HCT116 (cell line): ENCODE measurements around the gene MAP7. TPM values are rescaled to one million over a fixed set of nuclear protein-coding genes. Genes with fewer than 3 reads are reported as not detected.

ENCODE experiments used
- ATAC-seq: fragments of 200-7000 bp; cut with Tn5 transposase; 2 replicates; pipeline ENCODE4 v1.9.1; 2020; ENCODE audit warnings: mild to moderate bottlenecking, moderate library complexity
- BruUV-seq: library from RNA; stranded (reverse); fragments of 400-500 nt; replicated peaks from 2 replicates; lab custom pipeline; 2021; lab: Mats Ljungman, UMichigan
- CTCF ChIA-PET: fragments of 300-600 bp; sonication (Branson Sonifier 250); formaldehyde crosslinking; loops from one replicate; lab custom pipeline; 2021; ENCODE audit warnings: antibody characterized with exemption; lab: Charles Lee
- POLR2A ChIA-PET: fragments of 300-600, 350-600 bp; sonication (Branson Sonifier 250); formaldehyde crosslinking; loops from one replicate; lab custom pipeline; 2021; ENCODE audit warnings: antibody characterized with exemption; lab: Charles Lee
- RAD21 ChIA-PET, 2 experiments: fragments of 300-600 bp; sonication (Branson Sonifier 250); formaldehyde crosslinking; loops; one replicate each; lab custom pipeline; 2023; ENCODE audit warnings: low total read pairs in 2 of 2; ENCODE audit not compliant: uncharacterized antibody in 2 of 2, unreplicated experiment in 2 of 2, low non-redundant PET in 1 of 2; lab: Charles Lee
- DNase-seq: peaks from one replicate; pipeline ENCODE4 v3.0.0-alpha.2; 2010; ENCODE audit warnings: low read depth, low spot score
- H2AFZ ChIP-seq: fragments of 200-600 bp; shearing (Covaris generic), sonication (generic); 2 replicates; pipeline ENCODE4 v1.6.1; 2017; ENCODE audit warnings: low read depth, mixed run types, mixed read lengths, antibody characterized with exemption, low read length; ENCODE audit not compliant: poor library complexity, severe bottlenecking
- H3K27ac ChIP-seq: 2 replicates; pipeline ENCODE4 v1.5.1; 2012; ENCODE audit warnings: low read depth, low read length
- H3K27me3 ChIP-seq: fragments of 200-600 bp; sonication (generic); 2 replicates; pipeline ENCODE4 v1.6.1; 2016; ENCODE audit warnings: mixed run types, low read length, mixed read lengths; ENCODE audit not compliant: insufficient read depth
- H3K36me3 ChIP-seq, 2 experiments: fragments of 200-500 bp in 1 of 2; fragments of 200-600 bp in 1 of 2; sonication (Bioruptor generic) in 1 of 2; sonication (generic) in 1 of 2; 2 replicates each; pipeline versions ENCODE4 v1.5.1 to v1.6.1; 2014 to 2016; ENCODE audit warnings: low read length in 2 of 2, inconsistent platforms in 1 of 2, mixed read lengths in 1 of 2, mixed run types in 1 of 2; ENCODE audit not compliant: insufficient read depth in 2 of 2, control insufficient read depth in 1 of 2
- H3K4me1 ChIP-seq, 2 experiments: fragments of 200-600 bp in 1 of 2; sonication (generic) in 1 of 2; 2 replicates each; pipeline versions ENCODE4 v1.5.1 to v1.6.1; 2012 to 2017; ENCODE audit warnings: low read length in 2 of 2, inconsistent platforms in 1 of 2, mild to moderate bottlenecking in 1 of 2, mixed read lengths in 1 of 2, mixed run types in 1 of 2, moderate library complexity in 1 of 2; ENCODE audit not compliant: insufficient read depth in 2 of 2, control insufficient read depth in 1 of 2
- H3K4me2 ChIP-seq: fragments of 200-600 bp; sonication (generic); 2 replicates; pipeline ENCODE4 v1.6.1; 2017; ENCODE audit warnings: mixed run types, low read length, mixed read lengths
- H3K4me3 ChIP-seq, 2 experiments: fragments of 200-600 bp in 1 of 2; sonication (generic) in 1 of 2; replicated peaks in 1 of 2; 2 replicates each; pipeline ENCODE4 v1.5.1; 2011 to 2016; ENCODE audit warnings: low read length in 2 of 2, control low read depth in 1 of 2, low read depth in 1 of 2, mild to moderate bottlenecking in 1 of 2, mixed read lengths in 1 of 2, mixed run types in 1 of 2
- H3K79me2 ChIP-seq: fragments of 200-600 bp; sonication (generic); 2 replicates; pipeline ENCODE4 v1.6.1; 2017; ENCODE audit warnings: mild to moderate bottlenecking, mixed run types, low read length, moderate library complexity, mixed read lengths; ENCODE audit not compliant: insufficient read depth
- H3K9ac ChIP-seq: fragments of 200-600 bp; sonication (generic); 2 replicates; pipeline ENCODE4 v1.6.1; 2016; ENCODE audit warnings: low read length, mixed read lengths
- H3K9me2 ChIP-seq: fragments of 200-600 bp; sonication (generic), shearing (Covaris generic); 2 replicates; pipeline ENCODE4 v1.6.1; 2017; ENCODE audit warnings: mixed run types, mild to moderate bottlenecking, moderate library complexity; ENCODE audit not compliant: insufficient read depth
- H3K9me3 ChIP-seq, 2 experiments: fragments of 200-500 bp in 1 of 2; fragments of 200-600 bp in 1 of 2; sonication (Bioruptor generic) in 1 of 2; sonication (generic) in 1 of 2; 2 replicates each; pipeline ENCODE4 v1.6.1; 2014 to 2017; ENCODE audit warnings: low read length in 2 of 2, mixed read lengths in 2 of 2, inconsistent platforms in 1 of 2, low read depth in 1 of 2, mild to moderate bottlenecking in 1 of 2, mixed run types in 1 of 2, moderate library complexity in 1 of 2; ENCODE audit not compliant: control insufficient read depth in 1 of 2, insufficient read depth in 1 of 2
- H4K20me1 ChIP-seq: fragments of 200-600 bp; sonication (generic), shearing (Covaris generic); 2 replicates; pipeline ENCODE4 v1.6.1; 2017; ENCODE audit warnings: mixed run types, mild to moderate bottlenecking, moderate library complexity; ENCODE audit not compliant: insufficient read depth
- ATF3 ChIP-seq: IDR thresholded peaks from 2 replicates; pipeline ENCODE4 v1.6.1; 2012
- EZH2 ChIP-seq: fragments of 200-600 bp; sonication (generic); IDR thresholded peaks from 2 replicates; pipeline ENCODE4 v1.6.1; 2017; ENCODE audit warnings: antibody characterized with exemption, mixed run types
- EZH2phosphoT487 ChIP-seq: fragments of 200-600 bp; IDR thresholded peaks from 2 replicates; pipeline ENCODE4 v1.6.1; 2018; ENCODE audit warnings: antibody characterized with exemption, borderline replicate concordance
- FOSL1 ChIP-seq: IDR thresholded peaks from 2 replicates; pipeline ENCODE4 v1.6.1; 2012; ENCODE audit warnings: low read depth
- POLR2A ChIP-seq: IDR thresholded peaks from 2 replicates; pipeline ENCODE4 v1.7.0; 2011; ENCODE audit warnings: borderline replicate concordance; ENCODE audit not compliant: insufficient read depth, insufficient read length; ENCODE audit errors: extremely low read depth
- REST ChIP-seq: IDR thresholded peaks from 2 replicates; pipeline ENCODE4 v1.6.1; 2012; ENCODE audit warnings: low read depth
- SIN3A ChIP-seq: IDR thresholded peaks from 2 replicates; pipeline ENCODE4 v1.6.1; 2012; ENCODE audit warnings: low read depth
- ZBTB33 ChIP-seq: IDR thresholded peaks from 2 replicates; pipeline ENCODE4 v1.6.1; 2011; ENCODE audit warnings: mild to moderate bottlenecking, low read length, moderate library complexity; ENCODE audit not compliant: insufficient replicate concordance; ENCODE audit errors: extremely low read depth
- intact Hi-C: fragments of 100-400 bp; cut with micrococcal nuclease; formaldehyde crosslinking; loops from 2 replicates; pipeline ENCODE4 v1.10.0; 2022
- total RNA-seq: library from RNA; stranded (reverse); gene quantifications from one replicate; pipeline ENCODE4 v1.2.1, GENCODE V29; 2021; ENCODE audit not compliant: unreplicated experiment
- TF ChIP-seq, protein P1 (sequence below), 3 experiments: fragments of 200-600 bp in 1 of 3; sonication (generic) in 1 of 3; IDR thresholded peaks in 2 of 3; conservative IDR thresholded peaks in 1 of 3; 2 replicates each; pipeline ENCODE4 v1.5.1; 2012 to 2017; ENCODE audit warnings: low read depth in 2 of 3, low read length in 2 of 3, antibody characterized with exemption in 1 of 3, borderline replicate concordance in 1 of 3, control low read depth in 1 of 3, mild to moderate bottlenecking in 1 of 3, mixed read lengths in 1 of 3, mixed run types in 1 of 3, moderate library complexity in 1 of 3; ENCODE audit not compliant: insufficient read depth in 1 of 3
- TF ChIP-seq, protein P2 (sequence below): IDR thresholded peaks from 2 replicates; pipeline ENCODE4 v1.6.1; 2012

MAP7 gene
- total RNA-seq, 1 experiment from 2014 or later = 35.5 TPM

- DNase-seq (no peak), ATAC-seq (no peak)
- Histone ChIP-seq H3K9me2 (no peaks in the 10 kb centered on the region), H3K9me3 (no peaks in the 10 kb centered on the region), H3K36me3 (0 out of 4 replicates have a peak, but pooled peaks cover 0 to 5% of the 10 kb centered on the region in 2 experiments), H3K79me2 (no peaks in the 10 kb centered on the region), H3K9ac (no peak overlapping the region), H3K4me2 (no peak overlapping the region), H4K20me1 (no peaks in the 10 kb centered on the region), H3K4me1 (peaks cover 4 to 11% of the 10 kb centered on the region in 2 experiments; a peak in 3 of 4 replicates), H3K27ac (no peak overlapping the region), H3K27me3 (no peaks in the 10 kb centered on the region), H3K4me3 (no peak overlapping the region), H2AFZ (no peak overlapping the region)
- POLR2A ChIA-PET = no interaction called here
- BruUV-seq = no TSS peak
- CTCF ChIA-PET = no interaction called here
- TF ChIP-seq FOSL1 = no peak
- TF ChIP-seq, protein P1, sequence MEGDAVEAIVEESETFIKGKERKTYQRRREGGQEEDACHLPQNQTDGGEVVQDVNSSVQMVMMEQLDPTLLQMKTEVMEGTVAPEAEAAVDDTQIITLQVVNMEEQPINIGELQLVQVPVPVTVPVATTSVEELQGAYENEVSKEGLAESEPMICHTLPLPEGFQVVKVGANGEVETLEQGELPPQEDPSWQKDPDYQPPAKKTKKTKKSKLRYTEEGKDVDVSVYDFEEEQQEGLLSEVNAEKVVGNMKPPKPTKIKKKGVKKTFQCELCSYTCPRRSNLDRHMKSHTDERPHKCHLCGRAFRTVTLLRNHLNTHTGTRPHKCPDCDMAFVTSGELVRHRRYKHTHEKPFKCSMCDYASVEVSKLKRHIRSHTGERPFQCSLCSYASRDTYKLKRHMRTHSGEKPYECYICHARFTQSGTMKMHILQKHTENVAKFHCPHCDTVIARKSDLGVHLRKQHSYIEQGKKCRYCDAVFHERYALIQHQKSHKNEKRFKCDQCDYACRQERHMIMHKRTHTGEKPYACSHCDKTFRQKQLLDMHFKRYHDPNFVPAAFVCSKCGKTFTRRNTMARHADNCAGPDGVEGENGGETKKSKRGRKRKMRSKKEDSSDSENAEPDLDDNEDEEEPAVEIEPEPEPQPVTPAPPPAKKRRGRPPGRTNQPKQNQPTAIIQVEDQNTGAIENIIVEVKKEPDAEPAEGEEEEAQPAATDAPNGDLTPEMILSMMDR (IDR thresholded peaks at IDR 0.05 in 2 of 3, conservative IDR thresholded peaks at IDR 0.05 in 1 of 3; ENCODE audit: borderline replicate concordance in 1 of 3, insufficient read depth in 1 of 3, low read depth in 2 of 3, low read length in 2 of 3) = no peak
- RAD21 ChIA-PET = no interaction called here
- intact Hi-C loops = no loop called here
These were observed 139.2 kb downstream of the MAP7 start for GRCh38 chr6:136411025-136411325.

GRCh38 chr6:136410201-136411024 is 139.8 kb downstream of the MAP7 start:
- Histone ChIP-seq H3K9me3 (no peaks in the 10 kb centered on the region), H3K9ac (no peak overlapping the region), H3K4me1 (peaks cover 4 to 11% of the 10 kb centered on the region in 2 experiments; a peak in 3 of 4 replicates), H3K27me3 (no peaks in the 10 kb centered on the region), H4K20me1 (no peaks in the 10 kb centered on the region), H3K27ac (no peak overlapping the region), H3K4me2 (no peak overlapping the region), H3K36me3 (0 out of 4 replicates have a peak, but pooled peaks cover 0 to 5% of the 10 kb centered on the region in 2 experiments), H2AFZ (no peak overlapping the region), H3K4me3 (no peak overlapping the region), H3K79me2 (no peaks in the 10 kb centered on the region), H3K9me2 (no peaks in the 10 kb centered on the region)
- intact Hi-C loops = no loop called here
- CTCF ChIA-PET = no interaction called here
- DNase-seq (no peak), ATAC-seq (no peak)
- RAD21 ChIA-PET = no interaction called here
- BruUV-seq = no TSS peak
- POLR2A ChIA-PET = no interaction called here
- no peak for TF ChIP-seq ZBTB33
- no peak for TF ChIP-seq EZH2phosphoT487
- no peak for TF ChIP-seq EZH2
- TF ChIP-seq, protein P2, sequence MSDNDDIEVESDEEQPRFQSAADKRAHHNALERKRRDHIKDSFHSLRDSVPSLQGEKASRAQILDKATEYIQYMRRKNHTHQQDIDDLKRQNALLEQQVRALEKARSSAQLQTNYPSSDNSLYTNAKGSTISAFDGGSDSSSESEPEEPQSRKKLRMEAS = no peak
- TF ChIP-seq POLR2A = no peak
- TF ChIP-seq ATF3 = no peak
- no peak for TF ChIP-seq REST
- TF ChIP-seq SIN3A = no peak
